GM12865 (cell line): ENCODE measurements around the gene AMELX.

ENCODE experiments used
- DNase-seq: peaks from one replicate; pipeline ENCODE4 v3.0.0; 2010; ENCODE audit warnings: low read depth
- H3K4me3 ChIP-seq: 2 replicates; pipeline ENCODE4 v1.5.1; 2011; ENCODE audit warnings: mild to moderate bottlenecking, low read depth, low read length, control low read depth
- CTCF ChIP-seq: IDR thresholded peaks from 2 replicates; pipeline ENCODE4 v1.5.1; 2011; ENCODE audit warnings: low read length, control low read depth, low read depth, inconsistent platforms; ENCODE audit not compliant: insufficient read depth; ENCODE audit errors: missing control alignments

AMELX gene

DNA sequence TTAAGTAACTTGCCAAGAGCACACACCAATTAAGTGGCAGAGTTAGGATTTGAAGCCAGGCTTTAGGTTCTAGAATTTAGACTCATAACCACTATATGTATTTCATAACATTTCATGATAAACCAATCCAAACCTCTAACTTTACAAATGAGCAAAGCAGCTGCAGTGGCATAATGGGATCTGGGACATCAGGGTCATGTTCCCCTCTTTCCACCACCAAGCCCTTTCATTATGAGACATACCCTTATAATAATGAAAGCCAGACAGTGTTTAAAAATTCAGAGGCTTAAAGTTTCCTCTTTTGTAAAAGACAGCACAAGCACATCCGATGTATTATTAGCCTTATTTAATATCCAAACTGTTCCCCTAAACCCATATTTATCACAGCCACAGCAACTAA is 28.3 kb upstream of the AMELX start:
- peak; percentile 19 for DNase-seq
- TF ChIP-seq CTCF, result no peak
- no peak overlapping the region for H3K4me3 ChIP-seq

GRCh38 chrX:11265352-11265751 is 27.9 kb upstream of the AMELX start:
- DNase-seq, result no peak
- H3K4me3 ChIP-seq, result no peak overlapping the region
- no peak for TF ChIP-seq CTCF

DNA sequence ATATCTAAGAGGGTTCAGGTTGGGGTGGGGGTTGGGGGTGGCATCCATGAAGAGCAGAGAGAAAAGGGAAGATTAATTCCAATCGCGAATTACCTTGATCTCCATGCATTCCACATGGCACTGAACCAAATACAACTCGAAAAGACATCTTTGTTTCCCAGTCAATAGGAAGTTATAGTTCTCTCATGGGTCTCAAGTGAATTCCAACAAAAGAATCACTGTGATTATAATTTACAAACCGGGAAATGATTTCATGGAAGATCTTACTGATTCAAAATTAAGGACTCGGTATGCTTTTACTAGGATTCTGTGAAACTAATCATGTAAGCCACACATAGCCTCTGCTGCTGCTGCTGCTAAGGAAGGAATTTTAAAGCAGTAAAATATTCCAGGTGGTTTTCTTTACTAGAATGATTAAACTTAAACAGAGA is 26.6 kb upstream of the AMELX start:
- DNase-seq, result no peak
- H3K4me3 ChIP-seq, result no peak overlapping the region
- no peak for TF ChIP-seq CTCF

DNA sequence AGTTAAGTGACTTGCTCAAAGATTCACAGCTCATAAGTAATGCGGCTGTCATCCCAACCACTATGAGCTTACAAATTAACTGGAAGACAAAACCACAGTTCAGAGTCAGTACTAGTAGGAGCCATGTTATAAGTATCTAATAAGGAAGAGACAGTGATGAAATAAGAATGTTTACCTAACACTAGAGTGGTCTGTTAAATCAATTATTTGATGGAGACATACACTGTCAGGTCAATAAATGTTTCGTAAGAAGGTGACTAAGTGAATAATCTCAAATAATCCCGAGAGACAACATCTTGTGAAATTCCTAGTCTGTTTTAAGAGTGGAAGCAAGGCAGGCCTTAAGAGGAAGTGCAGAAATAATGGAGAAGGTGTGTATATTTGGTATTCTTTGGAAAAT is 25.8 kb upstream of the AMELX start:
- no peak for DNase-seq
- H3K4me3 ChIP-seq, result no peak overlapping the region
- no peak for TF ChIP-seq CTCF

- TF ChIP-seq CTCF, result no peak
- no peak overlapping the region for H3K4me3 ChIP-seq
- no peak for DNase-seq
These were observed 24.2 kb upstream of the AMELX start for GRCh38 chrX:11269006-11269405.

DNA sequence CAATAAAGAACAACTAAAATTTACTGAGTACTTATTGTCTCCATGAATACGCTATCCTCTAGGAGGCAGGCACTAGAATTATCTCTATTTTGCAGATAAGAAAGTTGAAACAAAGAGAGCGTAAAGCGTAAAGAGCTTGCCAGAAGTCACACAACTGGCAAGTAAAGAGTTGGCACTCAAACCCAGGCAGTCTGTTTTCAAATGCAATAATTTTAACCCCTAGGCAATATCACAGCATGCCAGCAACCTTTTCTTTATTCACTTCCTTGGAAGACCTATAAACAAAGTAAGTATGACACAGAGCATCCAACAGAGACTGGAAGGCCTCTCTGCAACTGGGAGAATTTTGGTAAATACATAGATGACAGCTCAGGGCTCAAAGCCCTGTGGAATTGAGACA is 23.2 kb upstream of the AMELX start:
- no peak for TF ChIP-seq CTCF
- no peak for DNase-seq
- no peak overlapping the region for H3K4me3 ChIP-seq

DNA sequence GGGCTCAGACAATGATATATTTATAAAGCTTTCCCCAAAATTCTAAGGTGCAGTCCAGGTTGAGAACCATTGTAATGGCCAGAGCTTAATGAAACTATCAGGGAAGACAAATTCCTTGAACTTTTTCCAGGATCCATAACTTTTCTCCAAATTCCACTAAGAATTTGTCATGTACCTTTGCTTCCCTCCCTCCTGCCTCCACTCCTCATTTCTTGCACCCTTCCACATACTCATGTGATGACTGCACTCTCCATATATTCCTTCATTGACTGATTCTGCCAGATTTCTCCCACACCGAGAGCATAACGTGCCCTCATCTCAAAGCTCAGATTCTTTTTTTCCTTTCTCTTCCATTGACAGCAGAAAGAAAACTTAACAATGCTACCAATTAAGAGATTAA is 20.9 kb upstream of the AMELX start:
- no peak for TF ChIP-seq CTCF
- no peak for DNase-seq
- no peak overlapping the region for H3K4me3 ChIP-seq
